ENCODE measurements around the gene CCNI2. TPM values are rescaled to one million over a fixed set of nuclear protein-coding genes. Genes with fewer than 3 reads are reported as not detected.

CCNI2 gene
- polyA plus RNA-seq, 1 donor (not counting 4 experiments of a cell fraction or from before 2014, with no cell fraction given): not detected

- Histone ChIP-seq H3K4me2 (ENCODE audit: control insufficient read depth, extremely low read depth, insufficient read depth, low read depth, low read length) (no peak overlapping the region), H3K9me3 (ENCODE audit: control insufficient read depth, low read depth, low read length) (no peaks in the 10 kb centered on the region), H3K4me3 (ENCODE audit: control insufficient read depth in 2 of 3, extremely low read depth in 1 of 3, insufficient read depth in 2 of 3, low read depth in 1 of 3, low read length in 3 of 3) (no peak overlapping the region), H3K79me2 (ENCODE audit: control insufficient read depth, insufficient read depth, low read length) (peaks cover 56% of the 10 kb centered on the region), H3K27me3 (ENCODE audit: control insufficient read depth, extremely low read depth, insufficient read depth, low read length) (no peaks in the 10 kb centered on the region), H3K9ac (ENCODE audit: control insufficient read depth, extremely low read depth, insufficient read depth, low read length) (no peak overlapping the region), H2AFZ (ENCODE audit: control insufficient read depth, low read length) (no peak overlapping the region), H3K4me1 (ENCODE audit: control insufficient read depth, extremely low read depth, insufficient read depth, low read length) (peaks cover 23% of the 10 kb centered on the region), H3K9me1 (ENCODE audit: control insufficient read depth, extremely low read depth, insufficient read depth, low read length) (peaks cover 2% of the 10 kb centered on the region), H4K20me1 (ENCODE audit: control insufficient read depth, extremely low read depth, insufficient read depth, low read length) (no peaks in the 10 kb centered on the region), H3K36me3 (ENCODE audit: control insufficient read depth in 2 of 2, extremely low read depth in 1 of 2, insufficient read depth in 2 of 2, low read length in 2 of 2) (peaks cover 0 to 7% of the 10 kb centered on the region in 2 experiments), H3K27ac (ENCODE audit: control insufficient read depth, insufficient read depth, low read length) (no peak overlapping the region)
- FAIRE-seq: no peak
- DNase-seq (ENCODE audit: low read depth, low spot score): no peak
- dilution Hi-C loops (cut with MboI; ENCODE audit: extremely low pct_ligation_motif_present, low sequenced_read_pairs): no loop called here
- TF ChIP-seq CTCF (optimal IDR thresholded peaks at IDR 0.05 in 1 of 3, IDR thresholded peaks at IDR 0.05 in 1 of 3, conservative IDR thresholded peaks at IDR 0.05 in 1 of 3; ENCODE audit: extremely low read depth in 1 of 3, insufficient read depth in 2 of 3, low read length in 3 of 3): no peak
- no peak for TF ChIP-seq EZH2 (IDR thresholded peaks at IDR 0.05; ENCODE audit: low read length)
These were observed 26.6 kb downstream of the CCNI2 start for GRCh38 chr5:132773601-132774355.

GRCh38 chr5:132774406-132774805, 27.2 kb downstream of the CCNI2 start:
- H4K20me1 ChIP-seq (ENCODE audit: control insufficient read depth, extremely low read depth, insufficient read depth, low read length): no peaks in the 10 kb centered on the region
- no peaks in the 10 kb centered on the region for H3K27me3 ChIP-seq (ENCODE audit: control insufficient read depth, extremely low read depth, insufficient read depth, low read length)
- DNase-seq (ENCODE audit: low read depth, low spot score): no peak
- FAIRE-seq: peak; percentile 5
- dilution Hi-C loops (cut with MboI; ENCODE audit: extremely low pct_ligation_motif_present, low sequenced_read_pairs): no loop called here
- TF ChIP-seq EZH2 (IDR thresholded peaks at IDR 0.05; ENCODE audit: low read length) (no peak), CTCF (optimal IDR thresholded peaks at IDR 0.05 in 1 of 3, IDR thresholded peaks at IDR 0.05 in 1 of 3, conservative IDR thresholded peaks at IDR 0.05 in 1 of 3; ENCODE audit: extremely low read depth in 1 of 3, insufficient read depth in 2 of 3, low read length in 3 of 3) (no peak)
- peaks cover 0 to 7% of the 10 kb centered on the region in 2 experiments for H3K36me3 ChIP-seq (ENCODE audit: control insufficient read depth in 2 of 2, extremely low read depth in 1 of 2, insufficient read depth in 2 of 2, low read length in 2 of 2)
- no peak overlapping the region for H3K9ac ChIP-seq (ENCODE audit: control insufficient read depth, extremely low read depth, insufficient read depth, low read length)
- peaks cover 23% of the 10 kb centered on the region for H3K4me1 ChIP-seq (ENCODE audit: control insufficient read depth, extremely low read depth, insufficient read depth, low read length)
- H3K4me2 ChIP-seq (ENCODE audit: control insufficient read depth, extremely low read depth, insufficient read depth, low read depth, low read length): peak overlapping the region; percentile 78
- no peaks in the 10 kb centered on the region for H3K9me3 ChIP-seq (ENCODE audit: control insufficient read depth, low read depth, low read length)
- H3K9me1 ChIP-seq (ENCODE audit: control insufficient read depth, extremely low read depth, insufficient read depth, low read length): peaks cover 2% of the 10 kb centered on the region
- H3K4me3 ChIP-seq (ENCODE audit: control insufficient read depth in 2 of 3, extremely low read depth in 1 of 3, insufficient read depth in 2 of 3, low read depth in 1 of 3, low read length in 3 of 3): no peak overlapping the region
- H3K27ac ChIP-seq (ENCODE audit: control insufficient read depth, insufficient read depth, low read length): no peak overlapping the region
- no peak overlapping the region for H2AFZ ChIP-seq (ENCODE audit: control insufficient read depth, low read length)
- H3K79me2 ChIP-seq (ENCODE audit: control insufficient read depth, insufficient read depth, low read length): peaks cover 50% of the 10 kb centered on the region

Data from keratinocyte (primary cell).